ENCODE measurements around the gene ALDH7A1.

The ALDH7A1 gene

GRCh38 chr5:126535856-126536545 is 59.0 kb downstream of the ALDH7A1 start:
- WGBS (ENCODE audit: insufficient coverage, insufficient read length) = no CpG with 5 or more reads among the region's 4 CpGs
- no peak overlapping the region for H3K27ac ChIP-seq (ENCODE audit: low read length)
- H3K27me3 ChIP-seq (ENCODE audit: control insufficient read depth, insufficient read depth, low read length) = no peaks in the 10 kb centered on the region
- H3K4me3 ChIP-seq (ENCODE audit: low read length) = no peak overlapping the region
- no peaks in the 10 kb centered on the region for H3K9me3 ChIP-seq (ENCODE audit: control insufficient read depth, insufficient read depth, low read length)
- no peak for DNase-seq (ENCODE audit: low read depth, low spot score)
- no peaks in the 10 kb centered on the region for H3K4me1 ChIP-seq (ENCODE audit: control insufficient read depth, insufficient read depth, low read length)
- no peaks in the 10 kb centered on the region for H3K36me3 ChIP-seq (ENCODE audit: control insufficient read depth, insufficient read depth, low read length)

GRCh38 chr5:126534553-126534952 is 60.5 kb downstream of the ALDH7A1 start:
- Histone ChIP-seq H3K27ac (ENCODE audit: low read length) (no peak overlapping the region), H3K4me3 (ENCODE audit: low read length) (no peak overlapping the region), H3K27me3 (ENCODE audit: control insufficient read depth, insufficient read depth, low read length) (no peaks in the 10 kb centered on the region), H3K4me1 (ENCODE audit: control insufficient read depth, insufficient read depth, low read length) (no peaks in the 10 kb centered on the region), H3K36me3 (ENCODE audit: control insufficient read depth, insufficient read depth, low read length) (no peaks in the 10 kb centered on the region), H3K9me3 (ENCODE audit: control insufficient read depth, insufficient read depth, low read length) (no peaks in the 10 kb centered on the region)
- no peak for DNase-seq (ENCODE audit: low read depth, low spot score)
- no CpG with 5 or more reads among the region's 1 CpG for WGBS (ENCODE audit: insufficient coverage, insufficient read length)

GRCh38 chr5:126531543-126532120 is 63.4 kb downstream of the ALDH7A1 start:
- no CpG with 5 or more reads among the region's 4 CpGs for WGBS (ENCODE audit: insufficient coverage, insufficient read length)
- H3K4me3 ChIP-seq (ENCODE audit: low read length) = no peak overlapping the region
- no peaks in the 10 kb centered on the region for H3K36me3 ChIP-seq (ENCODE audit: control insufficient read depth, insufficient read depth, low read length)
- no peak overlapping the region for H3K27ac ChIP-seq (ENCODE audit: low read length)
- no peak for DNase-seq (ENCODE audit: low read depth, low spot score)
- no peaks in the 10 kb centered on the region for H3K4me1 ChIP-seq (ENCODE audit: control insufficient read depth, insufficient read depth, low read length)
- H3K9me3 ChIP-seq (ENCODE audit: control insufficient read depth, insufficient read depth, low read length) = no peaks in the 10 kb centered on the region
- H3K27me3 ChIP-seq (ENCODE audit: control insufficient read depth, insufficient read depth, low read length) = no peaks in the 10 kb centered on the region

GRCh38 chr5:126527892-126528291 is 67.1 kb downstream of the ALDH7A1 start:
- no peak overlapping the region for H3K27ac ChIP-seq (ENCODE audit: low read length)
- no peaks in the 10 kb centered on the region; the same call in 1 of the 2 replicates for H3K9me3 ChIP-seq (ENCODE audit: control insufficient read depth, insufficient read depth, low read length)
- no peaks in the 10 kb centered on the region for H3K27me3 ChIP-seq (ENCODE audit: control insufficient read depth, insufficient read depth, low read length)
- no peaks in the 10 kb centered on the region for H3K36me3 ChIP-seq (ENCODE audit: control insufficient read depth, insufficient read depth, low read length)
- no peak for DNase-seq (ENCODE audit: low read depth, low spot score)
- H3K4me1 ChIP-seq (ENCODE audit: control insufficient read depth, insufficient read depth, low read length) = no peaks in the 10 kb centered on the region
- H3K4me3 ChIP-seq (ENCODE audit: low read length) = no peak overlapping the region

GRCh38 chr5:126527158-126527557 is 67.9 kb downstream of the ALDH7A1 start:
- no CpG with 5 or more reads among the region's 1 CpG for WGBS (ENCODE audit: insufficient coverage, insufficient read length)
- Histone ChIP-seq H3K4me1 (ENCODE audit: control insufficient read depth, insufficient read depth, low read length) (no peaks in the 10 kb centered on the region), H3K27ac (ENCODE audit: low read length) (no peak overlapping the region), H3K27me3 (ENCODE audit: control insufficient read depth, insufficient read depth, low read length) (no peaks in the 10 kb centered on the region), H3K36me3 (ENCODE audit: control insufficient read depth, insufficient read depth, low read length) (no peaks in the 10 kb centered on the region), H3K9me3 (ENCODE audit: control insufficient read depth, insufficient read depth, low read length) (no peaks in the 10 kb centered on the region; the same call in 1 of the 2 replicates), H3K4me3 (ENCODE audit: low read length) (no peak overlapping the region)
- DNase-seq (ENCODE audit: low read depth, low spot score) = no peak

GRCh38 chr5:126526493-126526892 is 68.5 kb downstream of the ALDH7A1 start:
- Histone ChIP-seq H3K9me3 (ENCODE audit: control insufficient read depth, insufficient read depth, low read length) (no peaks in the 10 kb centered on the region; the same call in 1 of the 2 replicates), H3K27ac (ENCODE audit: low read length) (no peak overlapping the region), H3K4me1 (ENCODE audit: control insufficient read depth, insufficient read depth, low read length) (no peaks in the 10 kb centered on the region), H3K27me3 (ENCODE audit: control insufficient read depth, insufficient read depth, low read length) (no peaks in the 10 kb centered on the region), H3K4me3 (ENCODE audit: low read length) (no peak overlapping the region), H3K36me3 (ENCODE audit: control insufficient read depth, insufficient read depth, low read length) (no peaks in the 10 kb centered on the region)
- DNase-seq (ENCODE audit: low read depth, low spot score) = no peak

GRCh38 chr5:126525630-126526245 is 69.3 kb downstream of the ALDH7A1 start:
- no CpG with 5 or more reads among the region's 5 CpGs for WGBS (ENCODE audit: insufficient coverage, insufficient read length)
- H3K27ac ChIP-seq (ENCODE audit: low read length) = no peak overlapping the region
- H3K4me3 ChIP-seq (ENCODE audit: low read length) = no peak overlapping the region
- peak; percentile 11 for DNase-seq (ENCODE audit: low read depth, low spot score)
- no peaks in the 10 kb centered on the region; the same call in 1 of the 2 replicates for H3K9me3 ChIP-seq (ENCODE audit: control insufficient read depth, insufficient read depth, low read length)
- no peaks in the 10 kb centered on the region for H3K36me3 ChIP-seq (ENCODE audit: control insufficient read depth, insufficient read depth, low read length)
- H3K4me1 ChIP-seq (ENCODE audit: control insufficient read depth, insufficient read depth, low read length) = no peaks in the 10 kb centered on the region
- H3K27me3 ChIP-seq (ENCODE audit: control insufficient read depth, insufficient read depth, low read length) = no peaks in the 10 kb centered on the region

- no peak for DNase-seq (ENCODE audit: low read depth, low spot score)
- H3K4me1 ChIP-seq (ENCODE audit: control insufficient read depth, insufficient read depth, low read length) = 0 out of 2 replicates have a peak, but pooled peaks cover 1% of the 10 kb centered on the region
- H3K9me3 ChIP-seq (ENCODE audit: control insufficient read depth, insufficient read depth, low read length) = no peaks in the 10 kb centered on the region; the same call in 1 of the 2 replicates
- no peaks in the 10 kb centered on the region for H3K27me3 ChIP-seq (ENCODE audit: control insufficient read depth, insufficient read depth, low read length)
- no CpG with 5 or more reads among the region's 8 CpGs for WGBS (ENCODE audit: insufficient coverage, insufficient read length)
- H3K4me3 ChIP-seq (ENCODE audit: low read length) = no peak overlapping the region
- no peak overlapping the region for H3K27ac ChIP-seq (ENCODE audit: low read length)
- no peaks in the 10 kb centered on the region for H3K36me3 ChIP-seq (ENCODE audit: control insufficient read depth, insufficient read depth, low read length)
These were observed 71.1 kb downstream of the ALDH7A1 start for GRCh38 chr5:126523818-126524510.

- H3K27me3 ChIP-seq (ENCODE audit: control insufficient read depth, insufficient read depth, low read length) = no peaks in the 10 kb centered on the region
- H3K27ac ChIP-seq (ENCODE audit: low read length) = no peak overlapping the region
- no peak overlapping the region for H3K4me3 ChIP-seq (ENCODE audit: low read length)
- H3K9me3 ChIP-seq (ENCODE audit: control insufficient read depth, insufficient read depth, low read length) = no peaks in the 10 kb centered on the region
- no peak for DNase-seq (ENCODE audit: low read depth, low spot score)
- 0 out of 2 replicates have a peak, but pooled peaks cover 1% of the 10 kb centered on the region for H3K4me1 ChIP-seq (ENCODE audit: control insufficient read depth, insufficient read depth, low read length)
- no peaks in the 10 kb centered on the region for H3K36me3 ChIP-seq (ENCODE audit: control insufficient read depth, insufficient read depth, low read length)
These were observed 73.9 kb downstream of the ALDH7A1 start for GRCh38 chr5:126521130-126521529.

GRCh38 chr5:126520593-126520953 is 74.4 kb downstream of the ALDH7A1 start:
- H3K36me3 ChIP-seq (ENCODE audit: control insufficient read depth, insufficient read depth, low read length) = no peaks in the 10 kb centered on the region
- DNase-seq (ENCODE audit: low read depth, low spot score) = no peak
- H3K9me3 ChIP-seq (ENCODE audit: control insufficient read depth, insufficient read depth, low read length) = no peaks in the 10 kb centered on the region
- H3K27ac ChIP-seq (ENCODE audit: low read length) = no peak overlapping the region
- H3K4me3 ChIP-seq (ENCODE audit: low read length) = no peak overlapping the region
- 0 out of 2 replicates have a peak, but pooled peaks cover 1% of the 10 kb centered on the region for H3K4me1 ChIP-seq (ENCODE audit: control insufficient read depth, insufficient read depth, low read length)
- H3K27me3 ChIP-seq (ENCODE audit: control insufficient read depth, insufficient read depth, low read length) = no peaks in the 10 kb centered on the region

Data from iPS DF 6.9 (cell line).